H1 (cell line): ENCODE measurements around the gene ZNF143. TPM values are rescaled to one million over a fixed set of nuclear protein-coding genes. Genes with fewer than 3 reads are reported as not detected.

ENCODE experiments used
- CTCF ChIA-PET: fragments of 300-600 bp; sonication (Branson Sonifier 250); formaldehyde crosslinking; loops from one replicate; lab custom pipeline; 2021; ENCODE audit not compliant: partially characterized antibody; lab: Charles Lee
- POLR2A ChIA-PET: fragments of 300-600 bp; sonication (Branson Sonifier 250); formaldehyde crosslinking; loops from one replicate; lab custom pipeline; 2021; ENCODE audit warnings: inconsistent platforms; ENCODE audit not compliant: partially characterized antibody; lab: Charles Lee
- DNase-seq, 2 experiments: peaks; one replicate each; pipeline versions ENCODE4 v3.0.0 to v3.0.0-alpha.2; 2010 to 2022; ENCODE audit warnings: low spot score in 2 of 2, low read depth in 1 of 2, mixed read lengths in 1 of 2
- FAIRE-seq: peaks from 2 replicates; lab custom pipeline; 2011; peaks lifted over from hg19 to GRCh38; lab: Jason Lieb, UNC
- H2AFZ ChIP-seq: 2 replicates; pipeline ENCODE4 v1.8.1; 2012; ENCODE audit warnings: low read length, inconsistent platforms
- H2AK5ac ChIP-seq: 2 replicates; pipeline ENCODE4 v1.6.1; 2013; ENCODE audit warnings: low read depth, low read length
- H2BK120ac ChIP-seq: replicated peaks from 2 replicates; pipeline ENCODE3; 2013; ENCODE audit warnings: low read depth, low read length, inconsistent platforms
- H2BK12ac ChIP-seq: 2 replicates; pipeline ENCODE4 v1.6.1; 2013; ENCODE audit warnings: low read depth, low read length
- H2BK15ac ChIP-seq: 2 replicates; pipeline ENCODE4 v1.6.1; 2013; ENCODE audit warnings: low read length
- H2BK20ac ChIP-seq: 2 replicates; pipeline ENCODE4 v1.6.1; 2013; ENCODE audit warnings: low read length
- H2BK5ac ChIP-seq: 2 replicates; pipeline ENCODE4 v1.6.1; 2013; ENCODE audit warnings: low read depth, low read length
- H3K14ac ChIP-seq: 2 replicates; pipeline ENCODE4 v1.6.1; 2013; ENCODE audit warnings: inconsistent platforms; ENCODE audit not compliant: insufficient read length
- H3K18ac ChIP-seq: 2 replicates; pipeline ENCODE4 v1.6.1; 2013; ENCODE audit warnings: low read length; ENCODE audit errors: extremely low read depth
- H3K23ac ChIP-seq: 2 replicates; pipeline ENCODE4 v1.6.1; 2013; ENCODE audit warnings: inconsistent platforms; ENCODE audit not compliant: insufficient read length
- H3K23me2 ChIP-seq: 2 replicates; pipeline ENCODE4 v1.6.1; 2013; ENCODE audit warnings: low read depth, low read length
- H3K27ac ChIP-seq: 2 replicates; pipeline ENCODE4 v1.6.1; 2011; ENCODE audit warnings: low read depth, low read length, inconsistent platforms
- H3K27me3 ChIP-seq, 4 experiments: replicated peaks in 1 of 4; 1 replicate in 1 of 4; 2 replicates in 3 of 4; pipeline versions ENCODE4 v1.6.1 to v1.8.1; 2011 to 2013; ENCODE audit warnings: low read length in 3 of 4, mild to moderate bottlenecking in 3 of 4, inconsistent platforms in 2 of 4, mixed read lengths in 2 of 4, moderate library complexity in 1 of 4; ENCODE audit not compliant: control insufficient read depth in 3 of 4, insufficient read depth in 3 of 4; ENCODE audit errors: extremely low read depth in 1 of 4
- H3K36me3 ChIP-seq, 4 experiments: 2 replicates each; pipeline versions ENCODE4 v1.6.1 to v1.8.1; 2011 to 2013; ENCODE audit warnings: mild to moderate bottlenecking in 4 of 4, low read length in 3 of 4, moderate library complexity in 2 of 4, control low read depth in 1 of 4, inconsistent platforms in 1 of 4; ENCODE audit not compliant: insufficient read depth in 4 of 4, control insufficient read depth in 2 of 4
- H3K4ac ChIP-seq: replicated peaks from 2 replicates; pipeline ENCODE3; 2013; ENCODE audit warnings: low read length, low read depth, mixed read lengths, inconsistent platforms; ENCODE audit not compliant: insufficient read length
- H3K4me1 ChIP-seq, 4 experiments: replicated peaks in 1 of 4; 1 replicate in 1 of 4; 2 replicates in 3 of 4; pipeline versions ENCODE4 v1.6.1 to v1.8.1; 2011 to 2013; ENCODE audit warnings: low read length in 3 of 4, inconsistent platforms in 2 of 4, mixed read lengths in 1 of 4; ENCODE audit not compliant: insufficient read depth in 4 of 4, control insufficient read depth in 3 of 4
- H3K4me2 ChIP-seq, 2 experiments: 2 replicates each; pipeline versions ENCODE4 v1.6.1 to v1.8.1; 2011 to 2013; ENCODE audit warnings: low read depth in 2 of 2, low read length in 2 of 2, control low read depth in 1 of 2, inconsistent platforms in 1 of 2, mild to moderate bottlenecking in 1 of 2; ENCODE audit not compliant: insufficient read depth in 1 of 2
- H3K4me3 ChIP-seq, 4 experiments: fragments of 200-600, 300-600 bp in 1 of 4; sonication (generic), shearing (Covaris generic), sonication (Bioruptor Twin) in 1 of 4; 2 replicates each; pipeline versions ENCODE4 v1.5.1 to v1.8.1; 2011 to 2016; ENCODE audit warnings: low read length in 4 of 4, low read depth in 3 of 4, control low read depth in 2 of 4, inconsistent platforms in 2 of 4, mild to moderate bottlenecking in 2 of 4, mixed read lengths in 1 of 4, moderate library complexity in 1 of 4; ENCODE audit not compliant: insufficient read depth in 2 of 4; ENCODE audit errors: extremely low read depth in 1 of 4
- H3K56ac ChIP-seq: replicated peaks from 2 replicates; pipeline ENCODE3; 2013; ENCODE audit warnings: low read depth, mild to moderate bottlenecking, mixed read lengths, low read length, inconsistent platforms; ENCODE audit not compliant: insufficient read length
- H3K79me1 ChIP-seq: 2 replicates; pipeline ENCODE4 v1.6.1; 2013; ENCODE audit warnings: low read depth, low read length, control low read depth
- H3K79me2 ChIP-seq, 2 experiments: 2 replicates each; pipeline versions ENCODE4 v1.6.1 to v1.8.1; 2012 to 2013; ENCODE audit warnings: low read length in 2 of 2, mild to moderate bottlenecking in 2 of 2, inconsistent platforms in 1 of 2; ENCODE audit not compliant: insufficient read depth in 2 of 2, control insufficient read depth in 1 of 2
- H3K9ac ChIP-seq, 4 experiments: replicated peaks in 1 of 4; 1 replicate in 1 of 4; 2 replicates in 3 of 4; pipeline versions ENCODE4 v1.6.1 to v1.8.1; 2011 to 2013; ENCODE audit warnings: low read depth in 3 of 4, low read length in 3 of 4, control low read depth in 2 of 4, mild to moderate bottlenecking in 2 of 4, moderate library complexity in 2 of 4, inconsistent platforms in 1 of 4; ENCODE audit errors: extremely low read depth in 1 of 4
- H3K9me3 ChIP-seq, 2 experiments: 2 replicates each; pipeline versions ENCODE4 v1.6.1 to v1.8.1; 2012 to 2013; ENCODE audit warnings: mild to moderate bottlenecking in 2 of 2, moderate library complexity in 2 of 2, control low read depth in 1 of 2, inconsistent platforms in 1 of 2, low read depth in 1 of 2, low read length in 1 of 2, mixed read lengths in 1 of 2; ENCODE audit not compliant: insufficient read depth in 2 of 2
- H4K20me1 ChIP-seq, 2 experiments: replicated peaks in 1 of 2; 2 replicates each; pipeline versions ENCODE3 to v1.8.1; 2011 to 2013; ENCODE audit warnings: inconsistent platforms in 2 of 2, low read length in 2 of 2, mild to moderate bottlenecking in 1 of 2; ENCODE audit not compliant: insufficient read depth in 2 of 2, control insufficient read depth in 1 of 2
- H4K5ac ChIP-seq: 2 replicates; pipeline ENCODE4 v1.6.1; 2013; ENCODE audit warnings: low read length, low read depth, mixed read lengths, inconsistent platforms; ENCODE audit not compliant: insufficient read length
- H4K8ac ChIP-seq: 2 replicates; pipeline ENCODE4 v1.8.0; 2013; ENCODE audit warnings: mild to moderate bottlenecking, moderate library complexity, low read length, inconsistent platforms; ENCODE audit not compliant: insufficient read depth; ENCODE audit errors: extremely low read depth
- H4K91ac ChIP-seq: replicated peaks from 2 replicates; pipeline ENCODE3; 2013; ENCODE audit warnings: low read length, mixed read lengths, inconsistent platforms; ENCODE audit not compliant: insufficient read length
- ASH2L ChIP-seq: fragments of 200-600, 300-600 bp; sonication (generic); IDR thresholded peaks from one replicate; pipeline ENCODE4 v1.7.1; 2017; ENCODE audit warnings: low read length
- HDAC6 ChIP-seq: IDR thresholded peaks from one replicate; pipeline ENCODE4 v1.7.1; 2012; ENCODE audit warnings: low read depth, mild to moderate bottlenecking, inconsistent platforms, low read length, moderate library complexity
- POLR2A ChIP-seq, 2 experiments: IDR thresholded peaks; 1 replicate in 1 of 2; 2 replicates in 1 of 2; pipeline ENCODE4 v1.6.1; 2011; ENCODE audit warnings: low read depth in 2 of 2, low read length in 2 of 2, mild to moderate bottlenecking in 2 of 2; ENCODE audit errors: control extremely low read depth in 1 of 2
- POU5F1 ChIP-seq: IDR thresholded peaks from 2 replicates; pipeline ENCODE4 v1.6.1; 2011; ENCODE audit warnings: low read depth, mild to moderate bottlenecking, low read length, moderate library complexity
- SAP30 ChIP-seq: fragments of 300-600 bp; sonication (generic); IDR thresholded peaks from 2 replicates; pipeline ENCODE4 v1.7.1; 2012; ENCODE audit warnings: low read length, moderate library complexity, mild to moderate bottlenecking, inconsistent platforms; ENCODE audit not compliant: insufficient read depth, insufficient replicate concordance
- SIN3A ChIP-seq, 2 experiments: IDR thresholded peaks in 1 of 2; conservative IDR thresholded peaks in 1 of 2; 2 replicates each; pipeline ENCODE4 v1.6.1; 2011 to 2012; ENCODE audit warnings: low read length in 2 of 2, improper control_type of control experiment in 1 of 2, low read depth in 1 of 2, mild to moderate bottlenecking in 1 of 2
- SP1 ChIP-seq: IDR thresholded peaks from 2 replicates; pipeline ENCODE4 v1.6.1; 2011; ENCODE audit warnings: low read depth, low read length
- SP2 ChIP-seq: IDR thresholded peaks from 2 replicates; pipeline ENCODE4 v1.6.1; 2012; ENCODE audit warnings: mild to moderate bottlenecking, low read length, inconsistent platforms
- TAF1 ChIP-seq: IDR thresholded peaks from 2 replicates; pipeline ENCODE4 v1.6.1; 2011; ENCODE audit warnings: mild to moderate bottlenecking, low read depth, low read length
- TAF7 ChIP-seq: optimal IDR thresholded peaks from 2 replicates; pipeline ENCODE3; 2011; ENCODE audit warnings: low read depth, mild to moderate bottlenecking, inconsistent platforms, low read length, moderate library complexity, borderline replicate concordance
- TBP ChIP-seq: IDR thresholded peaks from 2 replicates; pipeline ENCODE4 v1.6.1; 2011; ENCODE audit warnings: low read depth, low read length, improper control_type of control experiment
- WGBS, 2 experiments: shearing (Covaris generic) in 1 of 2; methylation state at CpG; one replicate each; pipeline versions ENCODE4 v1.1.6 to v1.1.7; 2013 to 2015; ENCODE audit warnings: low lambda C conversion rate in 2 of 2, mixed read lengths in 2 of 2, inconsistent platforms in 1 of 2, low coverage in 1 of 2, missing lambda C conversion rate in 1 of 2; ENCODE audit not compliant: insufficient replicate concordance in 2 of 2, insufficient coverage in 1 of 2, insufficient read length in 1 of 2; ENCODE audit errors: extremely low coverage in 1 of 2, missing lambda C conversion rate in 1 of 2; 5-methylcytosine and 5-hydroxymethylcytosine counted together
- polyA plus RNA-seq, 7 experiments: library from polyadenylated mRNA; depleted of rRNA in 3 of 7; stranded (reverse) in 5 of 7; unstranded in 2 of 7; fragments of >200 nt in 5 of 7; fragments of 200-250 nt in 2 of 7; gene quantifications; 1 replicate in 5 of 7; 2 replicates in 1 of 7; 4 replicates in 1 of 7; pipeline versions ENCODE4 v1.2.1 to v1.2.3, GENCODE V29; 2011 to 2013; ENCODE audit warnings: missing spikeins in 2 of 7, mixed read lengths in 2 of 7
- total RNA-seq: library from RNA; stranded (reverse); fragmentation: NEBNext Ultra II Directional; extraction: Animal tissue kit (Norgen Biotek cat#: 25700); gene quantifications from 2 replicates; pipeline ENCODE4 v1.2.1, GENCODE V29; 2021

ZNF143 gene
- total and polyA plus RNA-seq, 2 of the 8 experiments (the other 6 are each of a cell fraction or from before 2014, with no cell fraction given) = 43.0 to 69.2 TPM

DNA sequence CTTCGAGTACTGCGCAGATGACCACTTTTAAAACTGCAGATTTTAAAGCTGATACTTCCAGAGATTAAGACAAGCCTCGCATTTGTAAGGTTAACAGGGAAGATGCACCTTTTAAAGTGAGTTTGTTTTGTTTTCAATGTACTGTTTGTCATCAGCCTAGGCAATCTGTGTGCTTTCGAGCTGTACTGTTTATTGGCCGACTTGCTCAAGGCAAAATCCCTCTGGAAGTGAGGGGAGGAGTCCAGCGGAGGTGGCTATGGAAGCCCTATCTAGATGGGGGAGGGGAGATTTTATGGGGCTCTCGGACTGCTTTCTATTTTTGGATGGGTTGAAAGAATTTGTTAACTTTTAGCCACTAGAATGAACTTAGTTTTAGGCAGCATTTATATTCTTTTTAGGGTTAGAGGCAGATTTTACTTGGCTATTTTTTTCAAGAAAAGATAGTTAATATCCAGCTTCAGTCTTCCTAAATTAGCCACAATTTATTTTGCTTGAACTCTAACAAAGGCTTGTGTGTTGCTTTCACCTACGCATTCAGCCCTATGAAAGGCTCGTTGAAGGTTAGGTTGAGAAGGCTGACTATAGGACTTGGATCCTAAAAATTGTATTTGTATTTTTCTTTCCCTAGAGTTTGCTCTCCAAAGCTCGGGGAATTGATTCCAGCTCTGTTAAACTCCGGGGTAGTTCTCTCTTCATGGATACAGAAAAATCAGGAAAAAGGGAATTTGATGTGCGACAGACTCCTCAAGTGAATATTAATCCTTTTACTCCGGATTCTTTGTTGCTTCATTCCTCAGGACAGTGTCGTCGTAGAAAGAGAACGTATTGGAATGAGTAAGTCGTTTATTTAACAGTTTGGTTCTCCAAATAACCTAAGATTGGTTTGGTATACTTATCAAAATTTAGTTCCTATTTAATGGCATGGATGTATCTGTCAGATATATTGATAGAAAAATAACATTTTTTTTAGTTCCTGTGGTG lies 114.7 kb downstream of the ZNF143 start:
- Histone ChIP-seq H3K4me1 (peaks cover 0 to 5% (median 3%) of the 10 kb centered on the region in 4 experiments; a peak in 4 of 7 replicates), H2BK20ac (no peak overlapping the region), H2AK5ac (no peak overlapping the region), H3K23me2 (peaks cover 6% of the 10 kb centered on the region), H3K4ac (no peak overlapping the region), H4K91ac (no peak overlapping the region), H4K8ac (no peak overlapping the region), H3K14ac (no peak overlapping the region), H3K27ac (peak overlapping the region; percentile 90), H3K79me1 (no peaks in the 10 kb centered on the region), H3K56ac (peak overlapping the region; percentile 13), H3K18ac (no peak overlapping the region; the same call in 1 of the 2 replicates), H3K9ac (peak overlapping the region; percentile 85 to 98 (median 92)), H3K23ac (no peak overlapping the region), H3K27me3 (no peaks in the 10 kb centered on the region), H3K79me2 (peaks cover 28 to 64% of the 10 kb centered on the region in 2 experiments), H2AFZ (no peak overlapping the region), H3K4me2 (peak overlapping the region; percentile 61 to 66), H3K4me3 (peak overlapping the region; percentile 80 to 93 (median 84)), H4K5ac (no peak overlapping the region), H4K20me1 (peaks cover 12 to 13% of the 10 kb centered on the region in 2 experiments), H2BK15ac (no peak overlapping the region), H2BK120ac (no peak overlapping the region), H2BK5ac (no peak overlapping the region; the same call in 1 of the 2 replicates), H3K9me3 (no peaks in the 10 kb centered on the region), H3K36me3 (peaks cover 7 to 50% (median 32%) of the 10 kb centered on the region in 4 experiments), H2BK12ac (no peak overlapping the region; the same call in 1 of the 2 replicates)
- no peak for DNase-seq
- FAIRE-seq = peak; percentile 48
- ChIA-PET CTCF (interaction anchor here (0.6 to 3.4 kb wide), 9 partner anchors 9 to 174 kb away, joined by 3 to 18 read pairs (median 4); no protein-coding TSS in a partner anchor), POLR2A (interaction anchor here (0.7 to 3.6 kb wide), 14 partner anchors 9 to 115 kb away, joined by 3 to 48 read pairs (median 5); partner anchors contain the start of gene ZNF143)
- WGBS, 2 experiments = 9% methylated on average over 17 of the region's 17 CpGs; no CpG with 5 or more reads in 1 of the 2 experiments
- TF ChIP-seq SIN3A (conservative IDR thresholded peaks at IDR 0.05 in 1 of 2, IDR thresholded peaks at IDR 0.05 in 1 of 2; ENCODE audit: low read depth in 1 of 2, low read length in 2 of 2) (0 out of 4 replicates have a peak, but pooled peaks have one; percentile 26 to 31), ASH2L (peak; percentile 40), POU5F1 (no peak), SP1 (0 out of 2 replicates have a peak, but pooled peaks have one; percentile 9), SAP30 (peak; percentile 65), POLR2A (IDR thresholded peaks at IDR 0.05; ENCODE audit: control extremely low read depth in 1 of 2, low read depth in 2 of 2, low read length in 2 of 2) (peak; percentile 78 to 81), SP2 (no peak), HDAC6 (no peak), TBP (peak; percentile 74), TAF1 (peak; percentile 81), TAF7 (peak; percentile 83)
